LNCAP (cell line): ENCODE data around the gene TMCC1.

Experiments
- TF ChIP-seq, protein P1 (sequence below): fragments of 450-650 bp; IDR thresholded peaks from 2 replicates; pipeline ENCODE4 v1.5.1; 2017; ENCODE audit warnings: mild to moderate bottlenecking

TMCC1 gene

DNA sequence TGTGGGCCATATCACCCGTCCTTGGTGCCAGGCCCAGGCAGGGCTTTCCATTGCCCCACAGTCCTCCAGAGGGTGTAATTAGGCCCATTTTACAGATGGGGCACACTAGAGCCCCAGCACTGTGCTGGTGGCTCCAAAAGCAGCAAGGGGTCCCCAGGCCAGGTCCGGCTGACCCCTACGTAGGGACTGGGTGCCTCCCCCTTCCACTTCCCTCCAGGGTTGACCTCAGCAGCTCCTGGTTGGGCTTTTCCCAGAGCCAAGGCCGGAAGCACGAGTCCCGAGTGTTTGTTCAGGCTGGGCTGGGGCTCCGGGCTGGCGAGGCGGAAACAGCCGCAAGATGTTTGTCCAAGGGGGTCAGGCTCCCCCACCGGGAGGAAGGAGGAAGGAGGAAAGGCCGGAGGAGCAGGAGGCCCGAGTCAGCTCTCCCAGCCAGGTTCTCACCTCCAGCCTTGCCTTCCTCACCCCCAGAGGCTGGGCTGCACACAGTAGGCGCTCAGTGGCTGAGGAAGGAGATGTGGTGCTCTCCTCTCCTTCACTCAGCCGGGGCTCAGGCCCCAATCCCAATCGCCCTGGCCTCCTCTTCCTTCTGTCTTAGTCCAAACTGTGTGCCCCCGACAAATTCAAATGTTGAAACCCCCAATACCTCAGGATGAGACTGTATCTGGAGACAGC lies 269.9 kb downstream of the TMCC1 start:
- TF ChIP-seq, protein P1, sequence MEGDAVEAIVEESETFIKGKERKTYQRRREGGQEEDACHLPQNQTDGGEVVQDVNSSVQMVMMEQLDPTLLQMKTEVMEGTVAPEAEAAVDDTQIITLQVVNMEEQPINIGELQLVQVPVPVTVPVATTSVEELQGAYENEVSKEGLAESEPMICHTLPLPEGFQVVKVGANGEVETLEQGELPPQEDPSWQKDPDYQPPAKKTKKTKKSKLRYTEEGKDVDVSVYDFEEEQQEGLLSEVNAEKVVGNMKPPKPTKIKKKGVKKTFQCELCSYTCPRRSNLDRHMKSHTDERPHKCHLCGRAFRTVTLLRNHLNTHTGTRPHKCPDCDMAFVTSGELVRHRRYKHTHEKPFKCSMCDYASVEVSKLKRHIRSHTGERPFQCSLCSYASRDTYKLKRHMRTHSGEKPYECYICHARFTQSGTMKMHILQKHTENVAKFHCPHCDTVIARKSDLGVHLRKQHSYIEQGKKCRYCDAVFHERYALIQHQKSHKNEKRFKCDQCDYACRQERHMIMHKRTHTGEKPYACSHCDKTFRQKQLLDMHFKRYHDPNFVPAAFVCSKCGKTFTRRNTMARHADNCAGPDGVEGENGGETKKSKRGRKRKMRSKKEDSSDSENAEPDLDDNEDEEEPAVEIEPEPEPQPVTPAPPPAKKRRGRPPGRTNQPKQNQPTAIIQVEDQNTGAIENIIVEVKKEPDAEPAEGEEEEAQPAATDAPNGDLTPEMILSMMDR, result no peak

DNA sequence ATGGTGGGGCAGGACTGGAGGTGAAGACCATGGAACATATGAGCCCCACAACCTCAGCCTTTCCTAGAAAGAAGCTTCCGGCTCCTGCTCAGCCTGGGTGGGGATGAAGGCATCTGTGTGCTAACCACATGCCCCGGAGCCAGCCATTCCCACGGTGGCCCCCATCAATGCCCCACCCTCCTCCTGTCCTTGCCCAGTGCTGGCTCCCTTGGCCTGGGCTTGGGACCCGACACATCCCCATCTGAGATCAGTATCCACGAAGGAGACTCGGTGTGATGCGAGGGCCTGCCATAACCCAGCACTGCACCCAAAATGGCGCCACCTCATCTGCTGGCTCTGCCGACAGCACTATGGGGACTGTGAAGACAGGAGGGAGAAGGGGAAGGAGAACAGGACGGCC lies 270.6 kb downstream of the TMCC1 start:
- TF ChIP-seq, protein P1, result no peak

DNA sequence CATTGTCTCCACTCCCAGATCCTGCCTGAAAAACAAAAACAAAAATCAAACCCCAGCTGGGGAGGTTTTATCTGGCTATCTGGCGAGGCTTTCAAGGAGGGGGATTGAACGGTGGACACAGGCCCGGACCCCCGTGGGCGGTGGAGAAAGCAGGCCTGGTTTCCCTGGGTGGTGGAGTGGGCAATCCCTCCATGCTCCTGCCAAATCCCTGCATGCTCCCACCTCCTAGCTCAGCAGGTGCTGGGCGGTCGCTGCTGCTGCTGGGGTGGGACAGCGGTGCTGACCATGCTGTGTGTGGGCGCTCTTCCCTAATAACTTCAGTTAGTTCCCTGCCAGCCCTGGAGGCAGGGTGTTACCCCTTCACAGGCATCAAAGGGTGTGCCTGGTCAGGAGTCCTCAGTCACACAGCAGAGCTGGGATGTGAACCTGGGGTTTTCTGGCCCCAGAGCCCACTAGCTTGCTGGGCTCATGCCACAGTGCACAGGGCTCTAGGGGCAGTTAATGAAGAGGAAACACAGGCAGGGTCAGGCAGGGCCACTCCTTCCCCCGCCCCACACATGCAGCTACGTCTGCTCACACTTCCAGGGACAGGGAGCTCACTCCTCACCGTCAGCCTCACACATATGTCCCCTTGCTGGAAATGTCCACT lies 271.2 kb downstream of the TMCC1 start:
- TF ChIP-seq, protein P1, result no peak

DNA sequence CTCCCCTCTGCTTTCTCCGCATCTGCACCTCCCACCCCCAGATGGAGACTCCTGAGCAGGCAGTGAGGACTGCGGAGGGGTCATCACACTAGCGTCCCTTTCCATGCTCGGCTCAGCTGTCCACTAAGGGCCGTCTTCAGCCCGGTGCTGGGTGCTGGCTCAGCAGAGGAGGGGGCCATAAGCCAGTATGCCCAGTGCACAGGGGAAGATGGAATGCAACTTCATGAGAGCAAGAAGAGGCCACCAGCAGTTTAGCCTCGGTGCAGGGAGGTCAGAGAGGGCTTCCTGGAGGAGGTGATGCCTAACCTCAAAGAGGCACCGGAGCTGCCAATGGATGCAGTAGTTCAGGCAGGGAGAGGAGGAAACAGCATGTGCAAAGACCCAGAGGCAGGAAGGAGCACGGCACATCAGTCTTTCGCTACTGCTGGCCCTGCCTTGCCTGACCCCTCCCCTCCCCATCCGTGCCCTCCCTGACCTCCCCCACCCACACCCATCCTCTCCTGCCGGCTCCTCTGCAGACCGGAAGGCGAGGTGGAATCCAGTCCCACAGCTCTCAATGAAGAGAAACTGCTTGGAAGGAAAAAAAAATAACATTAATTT lies 271.8 kb downstream of the TMCC1 start:
- TF ChIP-seq, protein P1, result no peak

DNA sequence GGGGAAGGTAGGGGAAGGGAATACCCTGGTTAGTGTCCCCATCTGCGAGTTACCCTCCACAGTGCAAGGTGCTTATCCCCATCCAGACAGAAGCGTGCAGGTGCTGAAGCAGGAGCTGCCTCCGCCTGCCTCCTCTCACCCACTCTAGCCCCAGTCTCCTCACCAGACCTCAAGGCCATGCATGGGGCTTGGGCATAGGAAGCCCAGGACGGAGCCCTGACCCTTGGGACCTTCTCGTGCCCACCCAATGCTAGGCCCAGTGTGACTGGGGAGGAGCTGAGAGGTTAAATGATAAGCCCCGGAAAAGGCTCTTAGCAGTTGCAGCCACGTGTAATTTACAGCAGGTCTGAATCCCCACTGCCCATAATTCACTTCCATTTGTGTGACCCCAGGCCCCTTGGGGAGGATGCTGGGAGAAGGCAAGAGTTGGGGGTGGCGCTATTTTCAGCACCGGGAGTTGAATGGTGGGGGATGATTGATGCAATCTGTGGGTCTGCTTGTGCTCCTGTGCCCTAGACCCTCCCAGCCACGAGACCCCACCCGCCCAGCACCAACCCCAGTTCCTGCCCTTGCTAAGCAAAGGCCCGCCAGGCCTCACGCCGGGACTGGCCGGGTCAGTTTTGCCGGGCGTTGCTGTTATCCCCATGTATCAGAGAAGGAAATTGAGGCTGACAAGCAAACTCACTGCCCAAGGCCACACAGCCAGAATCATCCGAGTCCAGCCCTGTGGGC lies 272.5 kb downstream of the TMCC1 start:
- TF ChIP-seq, protein P1, result no peak

DNA sequence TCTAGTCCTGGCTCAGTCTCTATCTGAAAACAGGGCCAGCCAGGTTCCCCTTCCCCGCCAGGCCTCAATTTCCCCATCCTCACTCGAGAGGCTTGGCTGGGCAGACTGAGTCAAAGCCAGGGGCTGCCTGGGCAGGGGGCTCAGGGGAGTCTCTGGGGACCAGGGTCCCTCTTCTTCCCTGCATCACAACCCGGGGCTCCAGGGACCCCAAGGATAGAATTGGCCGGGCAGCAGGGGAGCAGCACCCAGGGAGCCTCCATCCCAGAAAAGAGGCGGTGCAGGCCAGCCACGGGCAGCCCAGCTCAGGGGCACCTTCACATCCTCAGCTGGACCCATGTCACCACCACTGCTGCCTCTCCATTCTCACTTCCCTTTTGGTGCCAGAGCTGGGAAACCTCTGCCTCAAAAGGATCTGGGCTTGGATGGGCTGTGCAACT lies 273.8 kb downstream of the TMCC1 start:
- TF ChIP-seq, protein P1, result no peak

DNA sequence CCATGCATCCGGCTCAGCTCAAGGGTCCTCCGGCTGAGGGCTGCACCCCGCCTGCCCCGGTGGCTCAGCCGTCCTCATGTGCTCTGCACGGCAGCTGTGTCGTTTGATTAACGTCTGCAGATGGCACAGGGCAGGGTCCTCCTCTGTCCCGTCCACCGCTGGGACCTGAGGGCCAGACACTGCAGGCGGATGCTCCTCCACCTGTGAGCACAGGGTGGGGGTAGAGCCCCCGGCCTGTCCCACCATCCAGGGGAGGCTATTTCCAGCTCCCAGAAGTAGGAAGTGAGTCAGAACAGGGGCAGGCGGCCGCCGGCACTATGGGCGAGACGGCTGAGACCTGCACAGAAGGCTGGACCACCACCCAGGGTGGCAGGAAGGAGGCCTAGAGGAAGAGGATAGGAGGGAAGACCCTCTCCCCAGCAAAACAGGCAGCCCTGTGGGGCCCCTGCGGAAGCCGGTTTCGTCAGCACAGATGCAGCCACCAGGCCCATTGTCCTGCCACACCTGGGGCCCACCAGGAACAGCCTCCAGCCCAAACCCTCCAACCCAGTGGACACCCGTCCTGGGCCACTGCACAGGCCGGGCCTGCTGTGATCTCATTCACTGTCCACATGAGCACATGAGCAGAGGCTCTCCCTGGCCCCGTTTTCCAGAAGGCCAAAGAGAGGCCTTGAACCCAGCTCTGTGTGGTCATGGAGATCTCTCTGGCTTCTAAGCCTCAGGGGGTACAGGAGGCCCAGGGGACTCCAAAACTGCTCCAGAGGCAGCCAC lies 274.4 kb downstream of the TMCC1 start:
- TF ChIP-seq, protein P1, result no peak
